K562 (cell line): ENCODE results near the gene FADS1.

Source experiments
- CTCF ChIP-seq, 3 experiments: IDR thresholded peaks in 2 of 3; conservative IDR thresholded peaks in 1 of 3; 2 replicates each; pipeline ENCODE4 v1.5.1; 2011 to 2012; ENCODE audit warnings: low read length in 3 of 3, mild to moderate bottlenecking in 3 of 3, control low read depth in 2 of 3, improper control_type of control experiment in 1 of 3, inconsistent platforms in 1 of 3, low read depth in 1 of 3, mixed read lengths in 1 of 3, moderate library complexity in 1 of 3; ENCODE audit not compliant: insufficient read depth in 2 of 3
- EZH2 ChIP-seq: IDR thresholded peaks from 2 replicates; pipeline ENCODE4 v1.6.1; 2012; ENCODE audit warnings: low read depth, mild to moderate bottlenecking, inconsistent platforms, low read length, borderline replicate concordance
- JUN ChIP-seq, 2 experiments: sonication (generic) in 1 of 2; formaldehyde crosslinking in 1 of 2; IDR thresholded peaks; 2 replicates each; pipeline versions ENCODE4 v1.6.1 to v1.8.0; 2012 to 2022; ENCODE audit warnings: borderline replicate concordance in 2 of 2, mild to moderate bottlenecking in 2 of 2, improper control_type of control experiment in 1 of 2, low read depth in 1 of 2, low read length in 1 of 2, missing genetic modification reagents in 1 of 2
- NR1H2 ChIP-seq: sonication (generic); formaldehyde crosslinking; IDR thresholded peaks from 2 replicates; pipeline ENCODE4 v1.4.0; 2020; ENCODE audit warnings: mild to moderate bottlenecking, missing genetic modification reagents
- SREBF2 ChIP-seq: sonication (generic); formaldehyde crosslinking; IDR thresholded peaks from 2 replicates; pipeline ENCODE4 v1.4.0; 2020; ENCODE audit warnings: mild to moderate bottlenecking, missing genetic modification reagents
- ZNF274 ChIP-seq: IDR thresholded peaks from 2 replicates; pipeline ENCODE4 v1.6.1; 2011; ENCODE audit warnings: low read depth, mild to moderate bottlenecking, low read length, moderate library complexity, borderline replicate concordance

- TF ChIP-seq CTCF (IDR thresholded peaks at IDR 0.05 in 2 of 3, conservative IDR thresholded peaks at IDR 0.05 in 1 of 3; ENCODE audit: insufficient read depth in 2 of 3, low read depth in 1 of 3, low read length in 3 of 3): no peak
- TF ChIP-seq SREBF2 (CRISPR knock-in tag): no peak
- TF ChIP-seq NR1H2 (CRISPR knock-in tag): no peak
- TF ChIP-seq ZNF274: no peak
- no peak for TF ChIP-seq JUN (IDR thresholded peaks at IDR 0.05; ENCODE audit: borderline replicate concordance, low read depth, low read length)
- no peak for TF ChIP-seq JUN (CRISPR knock-in tag; IDR thresholded peaks at IDR 0.05; ENCODE audit: borderline replicate concordance)
- TF ChIP-seq EZH2: no peak
Measured at GRCh38 chr11:61771985-61772455, 44.8 kb downstream of the FADS1 start.
